Stimulated activated CD8-positive, alpha-beta memory T cell treated with anti-CD3 and anti-CD28 coated beads, Interleukin-7, amount 100 ng/mL, for 24 hours (primary cell): Measurements from ENCODE around the gene GSDMA.
"Not testable (repeated sequence)": the region's sequence is repeated elsewhere in the genome, so short reads cannot be mapped to it uniquely, and the experiment has no call there.

ENCODE experiments used
- DNase-seq: peaks from one replicate; pipeline ENCODE4 v3.0.0-alpha.2; 2020; ENCODE audit warnings: low read depth

The GSDMA gene

DNA sequence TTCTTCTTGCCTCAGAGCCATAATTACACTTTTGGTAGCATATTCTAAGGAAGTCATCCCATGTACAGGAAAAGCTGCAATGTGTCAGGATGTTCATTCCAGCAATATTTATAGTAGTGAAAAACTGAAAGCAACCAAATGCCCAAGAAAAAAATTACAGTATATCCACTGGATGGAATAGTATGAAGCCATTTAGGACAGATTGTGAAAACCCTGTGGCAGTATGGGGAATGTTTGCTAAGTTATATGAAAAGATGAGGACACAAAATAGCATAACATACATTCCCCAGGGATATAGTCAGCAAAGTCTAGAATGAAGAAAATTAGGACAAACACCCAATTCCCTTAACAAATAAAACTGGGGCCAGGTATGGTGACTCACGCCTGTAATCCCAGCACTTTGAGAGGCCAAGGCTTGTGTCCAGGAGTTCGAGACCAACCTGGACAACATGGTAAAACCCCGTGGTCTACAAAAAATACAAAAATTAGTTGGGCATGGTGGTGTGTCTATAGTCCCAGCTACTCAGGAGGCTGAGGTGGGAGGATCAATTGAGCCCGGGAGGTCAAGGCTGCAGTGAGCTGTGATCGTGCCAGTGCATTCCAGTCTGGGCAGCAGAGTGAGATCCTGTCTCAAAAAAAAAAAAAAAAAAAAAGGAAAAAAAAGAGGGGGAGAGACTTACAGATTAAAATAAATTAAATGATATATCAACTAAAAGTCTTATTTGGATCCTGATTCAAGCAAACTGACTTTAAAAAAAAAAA, 33.0 kb upstream of the GSDMA start:
- no peak for DNase-seq

DNA sequence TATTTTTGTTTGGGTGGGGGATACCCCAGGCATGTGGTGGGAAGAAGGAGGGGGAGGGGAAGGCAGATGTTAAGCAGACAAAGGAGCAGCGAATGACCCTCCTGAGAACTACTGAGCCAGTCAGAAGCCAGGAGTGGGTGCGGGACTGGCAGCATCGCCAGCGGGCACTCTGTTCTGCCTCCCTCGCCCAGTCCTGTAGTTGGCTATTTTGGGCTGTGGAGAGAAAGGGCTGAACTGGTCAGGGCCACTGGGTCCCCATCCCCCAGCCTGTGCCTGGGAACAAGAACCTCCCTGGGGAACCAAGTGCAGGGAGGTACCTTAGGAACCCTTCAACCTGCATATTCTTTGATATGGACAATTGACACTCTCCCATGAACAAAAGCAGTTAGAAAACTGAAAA, 28.9 kb upstream of the GSDMA start:
- no peak for DNase-seq

- DNase-seq = no peak
Measured at GRCh38 chr17:39934324-39934723, 28.5 kb upstream of the GSDMA start.

- DNase-seq = no peak
Measured at GRCh38 chr17:39935909-39936308, 26.9 kb upstream of the GSDMA start.

DNA sequence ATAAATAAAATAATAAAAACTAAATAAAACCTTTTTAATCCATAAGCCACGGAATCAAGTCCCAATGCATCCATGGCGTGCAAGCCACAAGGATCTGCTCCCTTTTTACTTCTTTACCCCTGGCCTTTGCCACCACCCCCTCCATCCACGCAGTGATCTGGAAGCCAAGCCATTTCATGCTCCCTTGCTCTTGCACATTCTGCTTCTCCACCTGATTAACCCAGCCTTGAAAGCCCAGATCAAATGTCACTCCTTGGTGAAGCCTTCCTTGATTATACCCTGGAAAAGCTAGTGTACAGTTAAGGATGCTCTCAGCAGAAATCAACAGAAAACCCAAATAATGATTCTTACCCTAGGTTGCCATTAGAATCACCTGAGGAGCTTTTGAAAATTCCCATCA, 25.4 kb upstream of the GSDMA start:
- DNase-seq = no peak

GRCh38 chr17:39938140-39938869, 24.5 kb upstream of the GSDMA start:
- no peak for DNase-seq

DNA sequence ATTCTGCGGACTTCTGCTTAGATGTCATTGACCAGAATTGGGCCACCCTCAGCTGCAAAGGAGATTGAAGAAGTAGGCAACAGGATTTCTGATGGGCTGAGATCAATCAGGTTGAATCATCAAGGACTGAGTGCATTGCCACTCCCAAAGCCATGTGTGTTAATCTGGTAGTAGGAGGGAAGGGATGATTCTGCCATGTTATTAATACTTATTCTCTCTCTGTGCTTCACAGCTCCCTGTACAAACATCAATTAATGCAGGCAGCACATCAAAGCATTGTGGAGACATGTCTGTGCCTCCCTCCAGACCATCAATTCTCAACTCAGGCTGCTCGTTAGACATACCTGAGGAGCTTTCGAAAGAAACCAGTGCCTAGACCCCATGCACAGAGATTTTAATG, 23.7 kb upstream of the GSDMA start:
- no peak for DNase-seq

GRCh38 chr17:39939588-39940419, 23.0 kb upstream of the GSDMA start:
- no peak for DNase-seq

- no peak for DNase-seq
Measured at GRCh38 chr17:39943702-39944392, 19.0 kb upstream of the GSDMA start.

DNA sequence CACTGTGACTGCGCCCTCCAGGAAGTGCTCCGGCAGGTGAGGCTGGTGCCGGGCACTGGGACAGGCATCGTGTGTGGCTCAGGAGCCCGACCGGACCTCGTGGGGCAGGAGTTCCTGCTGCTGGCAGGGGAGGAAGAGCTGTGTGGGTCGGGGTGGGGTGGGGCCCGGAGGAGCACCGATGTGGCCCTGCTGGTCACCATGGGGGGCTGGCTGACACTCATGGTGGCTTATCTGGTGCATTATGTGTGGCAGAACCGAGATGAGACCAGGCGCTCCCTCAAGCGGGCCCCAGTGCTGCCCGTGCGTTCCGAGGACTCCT, 18.5 kb upstream of the GSDMA start:
- DNase-seq = no peak

DNA sequence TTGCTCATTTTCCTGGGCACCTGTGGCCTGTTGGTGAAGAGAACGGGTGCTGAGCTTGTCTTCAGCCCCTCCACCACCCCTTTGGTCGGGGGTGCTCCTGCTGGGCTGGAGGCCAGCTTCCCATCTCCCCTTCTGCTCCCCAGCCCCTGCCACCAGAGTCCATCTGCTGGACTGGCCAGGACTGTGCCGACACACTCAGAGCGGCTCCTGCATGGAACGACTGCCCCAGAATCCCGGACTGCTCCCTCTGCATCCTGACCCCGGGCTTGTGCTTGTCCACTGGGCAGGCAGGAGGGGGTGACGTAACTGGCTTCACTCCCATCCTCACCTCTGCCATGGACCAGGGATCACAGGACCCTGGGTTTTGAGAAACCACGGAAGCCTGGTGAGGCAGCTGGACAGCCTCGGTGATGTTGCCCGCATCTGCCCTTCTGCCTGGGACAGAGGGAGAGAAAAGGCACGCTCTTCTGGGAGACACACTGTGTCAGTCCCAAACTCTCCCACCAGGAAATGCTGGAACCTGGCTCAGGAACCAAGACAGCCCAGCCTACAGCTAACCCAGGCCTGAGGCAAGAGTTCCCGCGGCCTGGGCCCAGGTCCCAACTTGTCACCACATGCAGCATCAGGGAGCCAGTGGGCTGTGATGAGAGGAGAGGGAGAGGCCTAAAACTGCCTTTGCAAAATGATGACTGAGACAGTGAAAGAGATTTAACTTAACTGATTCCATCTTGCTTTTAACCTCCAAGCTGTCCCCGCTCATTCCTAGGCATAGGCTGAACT, 16.1 kb upstream of the GSDMA start:
- no peak for DNase-seq

DNA sequence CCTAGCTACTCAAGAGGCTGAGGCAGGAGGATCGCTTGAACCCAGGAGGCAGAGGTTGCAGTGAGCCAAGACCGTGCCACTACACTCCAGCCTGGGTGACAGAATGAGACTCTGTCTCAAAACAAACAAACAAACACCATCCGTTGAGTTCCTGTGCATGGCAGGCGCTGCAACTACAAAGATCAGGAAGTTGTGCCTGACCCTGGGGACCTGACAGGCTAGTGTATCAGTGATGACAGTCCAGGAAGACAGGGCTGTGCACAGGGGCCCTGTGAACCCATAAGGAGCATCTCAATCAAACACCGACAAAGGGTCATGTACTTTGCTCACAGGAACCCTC, 14.3 kb upstream of the GSDMA start:
- not testable (repeated sequence) for DNase-seq

- no peak for DNase-seq
Measured at GRCh38 chr17:39949028-39949427, 13.8 kb upstream of the GSDMA start.

DNA sequence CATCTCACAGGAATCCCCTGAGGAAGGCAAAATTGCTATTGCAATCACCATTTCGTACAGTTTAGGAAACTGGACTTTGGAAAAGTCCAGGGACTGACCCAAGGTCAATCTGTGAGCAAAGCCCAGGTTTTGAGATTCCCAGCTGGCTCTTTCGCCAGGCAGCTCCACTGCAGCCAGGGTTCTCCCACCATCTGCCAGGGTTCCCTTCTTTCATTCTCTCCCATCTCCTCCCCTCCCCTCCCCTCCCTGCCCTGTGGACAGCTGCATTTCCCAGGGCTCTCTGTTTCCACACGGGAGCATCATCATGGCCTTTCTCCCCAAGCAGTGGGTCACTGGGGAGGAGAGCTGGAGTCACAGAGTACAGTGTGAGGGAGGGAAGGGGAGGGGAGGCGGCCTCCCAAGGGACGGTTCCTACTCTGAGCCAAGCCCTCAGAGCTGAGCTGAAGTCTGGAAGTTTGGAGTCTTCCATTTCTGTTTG, 11.9 kb upstream of the GSDMA start:
- DNase-seq = no peak

DNA sequence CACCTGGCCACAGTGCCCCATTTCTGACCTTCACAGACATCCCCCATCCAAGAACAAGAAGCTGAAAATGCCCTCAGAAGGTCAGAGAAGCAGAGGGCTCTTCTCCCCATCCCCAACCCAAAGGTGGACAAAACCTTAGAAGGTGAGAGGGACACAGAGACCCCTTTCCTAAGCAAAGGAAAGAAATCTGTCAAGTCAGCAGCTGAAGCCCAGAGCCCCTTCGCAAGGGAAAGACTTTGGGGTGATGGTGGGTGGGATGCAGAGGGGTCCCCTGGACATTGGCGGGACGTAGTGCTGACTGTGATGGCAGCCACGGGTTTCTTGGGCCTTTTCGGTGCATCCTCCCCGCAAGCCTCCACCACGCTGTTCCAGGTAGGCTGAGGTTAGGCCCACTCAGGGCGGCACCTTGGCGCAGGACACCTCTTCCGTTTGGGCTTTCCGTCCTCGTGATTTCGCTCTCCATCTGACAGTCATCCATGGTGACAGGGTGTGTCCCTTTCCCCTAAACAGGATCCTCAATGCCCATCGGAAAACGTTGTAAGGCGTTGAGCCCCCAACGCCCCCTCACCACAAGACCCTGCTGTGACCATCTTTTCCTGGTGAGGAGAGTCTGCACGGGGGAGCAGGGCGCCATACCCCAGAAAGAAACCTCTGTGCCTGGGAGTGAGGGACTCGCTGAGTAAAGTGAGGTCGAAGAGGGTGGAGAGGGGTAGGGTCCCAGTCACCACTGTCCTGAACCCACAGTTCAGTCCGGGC, 10.7 kb upstream of the GSDMA start:
- DNase-seq = no peak

GRCh38 chr17:39952680-39953470, 9.9 kb upstream of the GSDMA start:
- peak; percentile 81 for DNase-seq

DNA sequence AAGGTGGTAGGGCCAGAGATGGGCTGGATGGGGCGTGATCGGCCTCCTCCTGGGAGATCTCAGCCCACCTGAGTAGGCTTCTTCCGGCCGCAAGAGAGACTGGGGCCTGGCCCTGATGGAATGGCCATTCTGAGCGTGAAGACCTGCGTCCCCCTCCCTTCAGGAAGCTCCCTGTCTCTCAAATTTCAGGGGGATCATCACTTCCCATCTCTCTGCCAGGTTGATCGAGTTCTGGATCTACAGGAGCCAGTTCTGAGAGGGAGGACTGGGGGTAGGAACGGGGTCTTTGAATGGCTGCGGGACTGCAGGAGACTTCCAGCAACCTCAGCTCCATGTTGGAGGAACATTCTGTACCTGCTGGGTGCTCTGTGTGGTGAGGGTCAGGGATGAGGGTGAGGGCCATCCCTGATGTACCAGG, 9.3 kb upstream of the GSDMA start:
- DNase-seq = no peak

DNA sequence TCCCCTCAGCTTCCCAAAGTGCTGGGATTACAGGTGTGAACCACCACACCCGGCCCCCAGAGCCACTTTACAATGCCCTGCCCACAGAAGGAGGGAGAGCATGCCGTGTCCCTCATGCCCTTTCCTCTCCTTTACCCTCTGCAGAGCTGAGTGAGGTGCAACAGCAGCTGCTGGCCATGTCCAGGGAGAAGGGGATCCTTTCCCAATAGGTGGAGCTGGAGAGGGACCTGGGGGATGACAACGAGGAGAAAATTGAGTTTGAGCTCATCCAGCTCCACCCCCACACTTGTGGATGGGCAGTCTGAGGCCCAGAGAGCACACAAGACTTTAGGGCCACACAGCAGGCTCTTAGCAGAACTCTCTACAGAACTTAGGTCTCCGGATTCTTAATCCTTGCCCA, 7.9 kb upstream of the GSDMA start:
- DNase-seq = no peak

GRCh38 chr17:39955726-39956225, 7.0 kb upstream of the GSDMA start:
- no peak for DNase-seq

- no peak for DNase-seq
Measured at GRCh38 chr17:39960524-39961041, 2.2 kb upstream of the GSDMA start.
